Measurements from ENCODE around the gene TUBB1.
A peak's percentile ranks its signal among the peaks of the same experiment; 100 is the strongest.

TUBB1 gene

GRCh38 chr20:59026904-59027740 lies 7.9 kb downstream of the TUBB1 start:
- Histone ChIP-seq H3K27me3 (ENCODE audit: low read depth, low read length) (no peaks in the 10 kb centered on the region), H3K4me3 (ENCODE audit: low read depth in 1 of 2, low read length in 2 of 2) (no peak overlapping the region), H3K27ac (ENCODE audit: low read length) (no peak overlapping the region), H3K4me1 (ENCODE audit: control insufficient read depth in 1 of 2, insufficient read depth in 2 of 2, low read length in 2 of 2) (peaks cover 31 to 54% of the 10 kb centered on the region in 2 donors), H3K9me3 (ENCODE audit: control insufficient read depth in 1 of 2, low read length in 2 of 2) (no peaks in the 10 kb centered on the region), H3K36me3 (ENCODE audit: control insufficient read depth in 1 of 2, insufficient read depth in 2 of 2, low read length in 2 of 2) (peaks cover 63 to 72% of the 10 kb centered on the region in 2 donors)

GRCh38 chr20:59027741-59028320 lies 8.6 kb downstream of the TUBB1 start:
- peaks cover 31 to 54% of the 10 kb centered on the region in 2 donors for H3K4me1 ChIP-seq (ENCODE audit: control insufficient read depth in 1 of 2, insufficient read depth in 2 of 2, low read length in 2 of 2)
- no peaks in the 10 kb centered on the region for H3K9me3 ChIP-seq (ENCODE audit: control insufficient read depth in 1 of 2, low read length in 2 of 2)
- H3K27me3 ChIP-seq (ENCODE audit: low read depth, low read length) = no peaks in the 10 kb centered on the region
- H3K27ac ChIP-seq (ENCODE audit: low read length) = no peak overlapping the region
- H3K4me3 ChIP-seq (ENCODE audit: low read depth in 1 of 2, low read length in 2 of 2) = no peak overlapping the region
- H3K36me3 ChIP-seq (ENCODE audit: control insufficient read depth in 1 of 2, insufficient read depth in 2 of 2, low read length in 2 of 2) = peaks cover 58 to 65% of the 10 kb centered on the region in 2 donors

GRCh38 chr20:59028812-59029211 lies 9.6 kb downstream of the TUBB1 start:
- H3K9me3 ChIP-seq (ENCODE audit: control insufficient read depth in 1 of 2, low read length in 2 of 2) = no peaks in the 10 kb centered on the region
- peak overlapping the region; percentile 40 to 41 for H3K4me3 ChIP-seq (ENCODE audit: low read depth in 1 of 2, low read length in 2 of 2)
- H3K27me3 ChIP-seq (ENCODE audit: low read depth, low read length) = no peaks in the 10 kb centered on the region
- peaks cover 31 to 54% of the 10 kb centered on the region in 2 donors for H3K4me1 ChIP-seq (ENCODE audit: control insufficient read depth in 1 of 2, insufficient read depth in 2 of 2, low read length in 2 of 2)
- H3K36me3 ChIP-seq (ENCODE audit: control insufficient read depth in 1 of 2, insufficient read depth in 2 of 2, low read length in 2 of 2) = peaks cover 48 to 60% of the 10 kb centered on the region in 2 donors
- H3K27ac ChIP-seq (ENCODE audit: low read length) = peak overlapping the region; percentile 10

- Histone ChIP-seq H3K27me3 (ENCODE audit: low read depth, low read length) (no peaks in the 10 kb centered on the region), H3K4me1 (ENCODE audit: control insufficient read depth in 1 of 2, insufficient read depth in 2 of 2, low read length in 2 of 2) (peaks cover 31 to 50% of the 10 kb centered on the region in 2 donors), H3K4me3 (ENCODE audit: low read depth in 1 of 2, low read length in 2 of 2) (peak overlapping the region; percentile 85 to 89), H3K27ac (ENCODE audit: low read length) (peak overlapping the region; percentile 78), H3K9me3 (ENCODE audit: control insufficient read depth in 1 of 2, low read length in 2 of 2) (no peaks in the 10 kb centered on the region), H3K36me3 (ENCODE audit: control insufficient read depth in 1 of 2, insufficient read depth in 2 of 2, low read length in 2 of 2) (peaks cover 45 to 50% of the 10 kb centered on the region in 2 donors)
Measured at GRCh38 chr20:59030911-59031563, 11.8 kb downstream of the TUBB1 start.

GRCh38 chr20:59031564-59032022 lies 12.4 kb downstream of the TUBB1 start:
- H3K4me1 ChIP-seq (ENCODE audit: control insufficient read depth in 1 of 2, insufficient read depth in 2 of 2, low read length in 2 of 2) = peaks cover 31 to 50% of the 10 kb centered on the region in 2 donors

GRCh38 chr20:59032023-59032712 lies 12.9 kb downstream of the TUBB1 start, which contains the start of gene ATP5F1E:
Gene ATP5F1E (minus strand): TSS chr20:59032335. CDS start chr20:59032251, 84 bp downstream.
- Histone ChIP-seq H3K36me3 (ENCODE audit: control insufficient read depth in 1 of 2, insufficient read depth in 2 of 2, low read length in 2 of 2) (peaks cover 43 to 52% of the 10 kb centered on the region in 2 donors), H3K4me1 (ENCODE audit: control insufficient read depth in 1 of 2, insufficient read depth in 2 of 2, low read length in 2 of 2) (peaks cover 31 to 44% of the 10 kb centered on the region in 2 donors), H3K9me3 (ENCODE audit: control insufficient read depth in 1 of 2, low read length in 2 of 2) (no peaks in the 10 kb centered on the region), H3K27ac (ENCODE audit: low read length) (peak within 1 kb of the TSS; percentile 85), H3K4me3 (ENCODE audit: low read depth in 1 of 2, low read length in 2 of 2) (peak within 1 kb of the TSS; percentile 85 to 89), H3K27me3 (ENCODE audit: low read depth, low read length) (no peaks in the 10 kb centered on the region)

More at GRCh38 chr20:59031564-59032022, 12.4 kb downstream of the TUBB1 start:
- Histone ChIP-seq H3K27ac (ENCODE audit: low read length) (peak overlapping the region; percentile 78), H3K27me3 (ENCODE audit: low read depth, low read length) (no peaks in the 10 kb centered on the region), H3K36me3 (ENCODE audit: control insufficient read depth in 1 of 2, insufficient read depth in 2 of 2, low read length in 2 of 2) (peaks cover 44 to 52% of the 10 kb centered on the region in 2 donors), H3K9me3 (ENCODE audit: control insufficient read depth in 1 of 2, low read length in 2 of 2) (no peaks in the 10 kb centered on the region), H3K4me3 (ENCODE audit: low read depth in 1 of 2, low read length in 2 of 2) (peak overlapping the region; percentile 85 to 89)

GRCh38 chr20:59032713-59033059 lies 13.5 kb downstream of the TUBB1 start:
- peak overlapping the region; percentile 64 to 89 for H3K4me3 ChIP-seq (ENCODE audit: low read depth in 1 of 2, low read length in 2 of 2)
- H3K9me3 ChIP-seq (ENCODE audit: control insufficient read depth in 1 of 2, low read length in 2 of 2) = no peaks in the 10 kb centered on the region
- peaks cover 43 to 52% of the 10 kb centered on the region in 2 donors for H3K36me3 ChIP-seq (ENCODE audit: control insufficient read depth in 1 of 2, insufficient read depth in 2 of 2, low read length in 2 of 2)
- H3K27me3 ChIP-seq (ENCODE audit: low read depth, low read length) = no peaks in the 10 kb centered on the region
- peaks cover 27 to 39% of the 10 kb centered on the region in 2 donors for H3K4me1 ChIP-seq (ENCODE audit: control insufficient read depth in 1 of 2, insufficient read depth in 2 of 2, low read length in 2 of 2)
- H3K27ac ChIP-seq (ENCODE audit: low read length) = peak overlapping the region; percentile 85

- no peaks in the 10 kb centered on the region for H3K27me3 ChIP-seq (ENCODE audit: low read depth, low read length)
- H3K36me3 ChIP-seq (ENCODE audit: control insufficient read depth in 1 of 2, insufficient read depth in 2 of 2, low read length in 2 of 2) = peaks cover 43 to 52% of the 10 kb centered on the region in 2 donors
- peak overlapping the region; percentile 85 for H3K27ac ChIP-seq (ENCODE audit: low read length)
- H3K9me3 ChIP-seq (ENCODE audit: control insufficient read depth in 1 of 2, low read length in 2 of 2) = no peaks in the 10 kb centered on the region
- peaks cover 23 to 35% of the 10 kb centered on the region in 2 donors for H3K4me1 ChIP-seq (ENCODE audit: control insufficient read depth in 1 of 2, insufficient read depth in 2 of 2, low read length in 2 of 2)
- H3K4me3 ChIP-seq (ENCODE audit: low read depth in 1 of 2, low read length in 2 of 2) = peak overlapping the region; percentile 64 to 89
Measured at GRCh38 chr20:59033093-59033492, 13.9 kb downstream of the TUBB1 start.

GRCh38 chr20:59033616-59034165 lies 14.5 kb downstream of the TUBB1 start:
- no peaks in the 10 kb centered on the region for H3K27me3 ChIP-seq (ENCODE audit: low read depth, low read length)
- no peak overlapping the region for H3K4me3 ChIP-seq (ENCODE audit: low read depth in 1 of 2, low read length in 2 of 2)
- H3K36me3 ChIP-seq (ENCODE audit: control insufficient read depth in 1 of 2, insufficient read depth in 2 of 2, low read length in 2 of 2) = peaks cover 40 to 49% of the 10 kb centered on the region in 2 donors
- peaks cover 20 to 29% of the 10 kb centered on the region in 2 donors for H3K4me1 ChIP-seq (ENCODE audit: control insufficient read depth in 1 of 2, insufficient read depth in 2 of 2, low read length in 2 of 2)
- H3K27ac ChIP-seq (ENCODE audit: low read length) = no peak overlapping the region
- H3K9me3 ChIP-seq (ENCODE audit: control insufficient read depth in 1 of 2, low read length in 2 of 2) = no peaks in the 10 kb centered on the region

GRCh38 chr20:59035381-59035780 lies 16.2 kb downstream of the TUBB1 start:
- Histone ChIP-seq H3K4me3 (ENCODE audit: low read depth in 1 of 2, low read length in 2 of 2) (no peak overlapping the region), H3K27ac (ENCODE audit: low read length) (no peak overlapping the region), H3K36me3 (ENCODE audit: control insufficient read depth in 1 of 2, insufficient read depth in 2 of 2, low read length in 2 of 2) (peaks cover 30 to 34% of the 10 kb centered on the region in 2 donors), H3K27me3 (ENCODE audit: low read depth, low read length) (no peaks in the 10 kb centered on the region), H3K9me3 (ENCODE audit: control insufficient read depth in 1 of 2, low read length in 2 of 2) (no peaks in the 10 kb centered on the region), H3K4me1 (ENCODE audit: control insufficient read depth in 1 of 2, insufficient read depth in 2 of 2, low read length in 2 of 2) (peaks cover 9 to 21% of the 10 kb centered on the region in 2 donors)
